H1 (cell line): Measurements from ENCODE around the gene CADM1. TPM values are rescaled to one million over a fixed set of nuclear protein-coding genes. Genes with fewer than 3 reads are reported as not detected.

Experiments
- CTCF ChIA-PET: fragments of 300-600 bp; sonication (Branson Sonifier 250); formaldehyde crosslinking; loops from one replicate; lab custom pipeline; 2021; ENCODE audit not compliant: partially characterized antibody; lab: Charles Lee
- POLR2A ChIA-PET: fragments of 300-600 bp; sonication (Branson Sonifier 250); formaldehyde crosslinking; loops from one replicate; lab custom pipeline; 2021; ENCODE audit warnings: inconsistent platforms; ENCODE audit not compliant: partially characterized antibody; lab: Charles Lee
- DNase-seq, 2 experiments: peaks; one replicate each; pipeline versions ENCODE4 v3.0.0 to v3.0.0-alpha.2; 2010 to 2022; ENCODE audit warnings: low spot score in 2 of 2, low read depth in 1 of 2, mixed read lengths in 1 of 2
- FAIRE-seq: peaks from 2 replicates; lab custom pipeline; 2011; peaks lifted over from hg19 to GRCh38; lab: Jason Lieb, UNC
- H2AFZ ChIP-seq: 2 replicates; pipeline ENCODE4 v1.8.1; 2012; ENCODE audit warnings: low read length, inconsistent platforms
- H2AK5ac ChIP-seq: 2 replicates; pipeline ENCODE4 v1.6.1; 2013; ENCODE audit warnings: low read depth, low read length
- H2BK120ac ChIP-seq: replicated peaks from 2 replicates; pipeline ENCODE3; 2013; ENCODE audit warnings: low read depth, low read length, inconsistent platforms
- H2BK12ac ChIP-seq: 2 replicates; pipeline ENCODE4 v1.6.1; 2013; ENCODE audit warnings: low read depth, low read length
- H2BK15ac ChIP-seq: 2 replicates; pipeline ENCODE4 v1.6.1; 2013; ENCODE audit warnings: low read length
- H2BK20ac ChIP-seq: 2 replicates; pipeline ENCODE4 v1.6.1; 2013; ENCODE audit warnings: low read length
- H2BK5ac ChIP-seq: 2 replicates; pipeline ENCODE4 v1.6.1; 2013; ENCODE audit warnings: low read depth, low read length
- H3K14ac ChIP-seq: 2 replicates; pipeline ENCODE4 v1.6.1; 2013; ENCODE audit warnings: inconsistent platforms; ENCODE audit not compliant: insufficient read length
- H3K18ac ChIP-seq: 2 replicates; pipeline ENCODE4 v1.6.1; 2013; ENCODE audit warnings: low read length; ENCODE audit errors: extremely low read depth
- H3K23ac ChIP-seq: 2 replicates; pipeline ENCODE4 v1.6.1; 2013; ENCODE audit warnings: inconsistent platforms; ENCODE audit not compliant: insufficient read length
- H3K23me2 ChIP-seq: 2 replicates; pipeline ENCODE4 v1.6.1; 2013; ENCODE audit warnings: low read depth, low read length
- H3K27ac ChIP-seq: 2 replicates; pipeline ENCODE4 v1.6.1; 2011; ENCODE audit warnings: low read depth, low read length, inconsistent platforms
- H3K27me3 ChIP-seq, 4 experiments: replicated peaks in 1 of 4; 1 replicate in 1 of 4; 2 replicates in 3 of 4; pipeline versions ENCODE4 v1.6.1 to v1.8.1; 2011 to 2013; ENCODE audit warnings: low read length in 3 of 4, mild to moderate bottlenecking in 3 of 4, inconsistent platforms in 2 of 4, mixed read lengths in 2 of 4, moderate library complexity in 1 of 4; ENCODE audit not compliant: control insufficient read depth in 3 of 4, insufficient read depth in 3 of 4; ENCODE audit errors: extremely low read depth in 1 of 4
- H3K36me3 ChIP-seq, 4 experiments: 2 replicates each; pipeline versions ENCODE4 v1.6.1 to v1.8.1; 2011 to 2013; ENCODE audit warnings: mild to moderate bottlenecking in 4 of 4, low read length in 3 of 4, moderate library complexity in 2 of 4, control low read depth in 1 of 4, inconsistent platforms in 1 of 4; ENCODE audit not compliant: insufficient read depth in 4 of 4, control insufficient read depth in 2 of 4
- H3K4ac ChIP-seq: replicated peaks from 2 replicates; pipeline ENCODE3; 2013; ENCODE audit warnings: low read length, low read depth, mixed read lengths, inconsistent platforms; ENCODE audit not compliant: insufficient read length
- H3K4me1 ChIP-seq, 4 experiments: replicated peaks in 1 of 4; 1 replicate in 1 of 4; 2 replicates in 3 of 4; pipeline versions ENCODE4 v1.6.1 to v1.8.1; 2011 to 2013; ENCODE audit warnings: low read length in 3 of 4, inconsistent platforms in 2 of 4, mixed read lengths in 1 of 4; ENCODE audit not compliant: insufficient read depth in 4 of 4, control insufficient read depth in 3 of 4
- H3K4me2 ChIP-seq, 2 experiments: 2 replicates each; pipeline versions ENCODE4 v1.6.1 to v1.8.1; 2011 to 2013; ENCODE audit warnings: low read depth in 2 of 2, low read length in 2 of 2, control low read depth in 1 of 2, inconsistent platforms in 1 of 2, mild to moderate bottlenecking in 1 of 2; ENCODE audit not compliant: insufficient read depth in 1 of 2
- H3K4me3 ChIP-seq, 4 experiments: fragments of 200-600, 300-600 bp in 1 of 4; sonication (generic), shearing (Covaris generic), sonication (Bioruptor Twin) in 1 of 4; 2 replicates each; pipeline versions ENCODE4 v1.5.1 to v1.8.1; 2011 to 2016; ENCODE audit warnings: low read length in 4 of 4, low read depth in 3 of 4, control low read depth in 2 of 4, inconsistent platforms in 2 of 4, mild to moderate bottlenecking in 2 of 4, mixed read lengths in 1 of 4, moderate library complexity in 1 of 4; ENCODE audit not compliant: insufficient read depth in 2 of 4; ENCODE audit errors: extremely low read depth in 1 of 4
- H3K56ac ChIP-seq: replicated peaks from 2 replicates; pipeline ENCODE3; 2013; ENCODE audit warnings: low read depth, mild to moderate bottlenecking, mixed read lengths, low read length, inconsistent platforms; ENCODE audit not compliant: insufficient read length
- H3K79me1 ChIP-seq: 2 replicates; pipeline ENCODE4 v1.6.1; 2013; ENCODE audit warnings: low read depth, low read length, control low read depth
- H3K79me2 ChIP-seq, 2 experiments: 2 replicates each; pipeline versions ENCODE4 v1.6.1 to v1.8.1; 2012 to 2013; ENCODE audit warnings: low read length in 2 of 2, mild to moderate bottlenecking in 2 of 2, inconsistent platforms in 1 of 2; ENCODE audit not compliant: insufficient read depth in 2 of 2, control insufficient read depth in 1 of 2
- H3K9ac ChIP-seq, 4 experiments: replicated peaks in 1 of 4; 1 replicate in 1 of 4; 2 replicates in 3 of 4; pipeline versions ENCODE4 v1.6.1 to v1.8.1; 2011 to 2013; ENCODE audit warnings: low read depth in 3 of 4, low read length in 3 of 4, control low read depth in 2 of 4, mild to moderate bottlenecking in 2 of 4, moderate library complexity in 2 of 4, inconsistent platforms in 1 of 4; ENCODE audit errors: extremely low read depth in 1 of 4
- H3K9me3 ChIP-seq, 2 experiments: 2 replicates each; pipeline versions ENCODE4 v1.6.1 to v1.8.1; 2012 to 2013; ENCODE audit warnings: mild to moderate bottlenecking in 2 of 2, moderate library complexity in 2 of 2, control low read depth in 1 of 2, inconsistent platforms in 1 of 2, low read depth in 1 of 2, low read length in 1 of 2, mixed read lengths in 1 of 2; ENCODE audit not compliant: insufficient read depth in 2 of 2
- H4K20me1 ChIP-seq, 2 experiments: replicated peaks in 1 of 2; 2 replicates each; pipeline versions ENCODE3 to v1.8.1; 2011 to 2013; ENCODE audit warnings: inconsistent platforms in 2 of 2, low read length in 2 of 2, mild to moderate bottlenecking in 1 of 2; ENCODE audit not compliant: insufficient read depth in 2 of 2, control insufficient read depth in 1 of 2
- H4K5ac ChIP-seq: 2 replicates; pipeline ENCODE4 v1.6.1; 2013; ENCODE audit warnings: low read length, low read depth, mixed read lengths, inconsistent platforms; ENCODE audit not compliant: insufficient read length
- H4K8ac ChIP-seq: 2 replicates; pipeline ENCODE4 v1.8.0; 2013; ENCODE audit warnings: mild to moderate bottlenecking, moderate library complexity, low read length, inconsistent platforms; ENCODE audit not compliant: insufficient read depth; ENCODE audit errors: extremely low read depth
- H4K91ac ChIP-seq: replicated peaks from 2 replicates; pipeline ENCODE3; 2013; ENCODE audit warnings: low read length, mixed read lengths, inconsistent platforms; ENCODE audit not compliant: insufficient read length
- CBX5 ChIP-seq: fragments of 300-800, 300-1000 bp; sonication (generic); IDR thresholded peaks from 2 replicates; pipeline ENCODE4 v1.7.1; 2016; ENCODE audit warnings: antibody characterized with exemption, low read length, low read depth
- EP300 ChIP-seq, 2 experiments: IDR thresholded peaks; 1 replicate in 1 of 2; 2 replicates in 1 of 2; pipeline ENCODE4 v1.6.1; 2011 to 2012; ENCODE audit warnings: low read depth in 2 of 2, low read length in 2 of 2, mild to moderate bottlenecking in 2 of 2, borderline replicate concordance in 1 of 2, inconsistent platforms in 1 of 2, moderate library complexity in 1 of 2
- EZH2 ChIP-seq: fragments of 200-600 bp; sonication (generic); IDR thresholded peaks from 2 replicates; pipeline ENCODE4 v1.7.1; 2012; ENCODE audit warnings: low read depth, mild to moderate bottlenecking, moderate library complexity, low read length, inconsistent platforms; ENCODE audit not compliant: severe bottlenecking
- FOSL1 ChIP-seq: IDR thresholded peaks from 2 replicates; pipeline ENCODE4 v1.6.1; 2011; ENCODE audit warnings: mild to moderate bottlenecking, low read depth, low read length, moderate library complexity; ENCODE audit not compliant: insufficient read depth
- HDAC2 ChIP-seq, 2 experiments: fragments of 300-600 bp in 1 of 2; sonication (generic) in 1 of 2; IDR thresholded peaks; 2 replicates each; pipeline ENCODE4 v1.6.1; 2011 to 2012; ENCODE audit warnings: low read depth in 2 of 2, low read length in 2 of 2, mild to moderate bottlenecking in 2 of 2, moderate library complexity in 2 of 2, borderline replicate concordance in 1 of 2, inconsistent platforms in 1 of 2
- SUZ12 ChIP-seq: fragments of 200-600 bp; sonication (generic); IDR thresholded peaks from 2 replicates; pipeline ENCODE4 v1.6.1; 2012; ENCODE audit warnings: mild to moderate bottlenecking, inconsistent platforms, low read length, moderate library complexity, mixed read lengths
- WGBS, 2 experiments: shearing (Covaris generic) in 1 of 2; methylation state at CpG; one replicate each; pipeline versions ENCODE4 v1.1.6 to v1.1.7; 2013 to 2015; ENCODE audit warnings: low lambda C conversion rate in 2 of 2, mixed read lengths in 2 of 2, inconsistent platforms in 1 of 2, low coverage in 1 of 2, missing lambda C conversion rate in 1 of 2; ENCODE audit not compliant: insufficient replicate concordance in 2 of 2, insufficient coverage in 1 of 2, insufficient read length in 1 of 2; ENCODE audit errors: extremely low coverage in 1 of 2, missing lambda C conversion rate in 1 of 2; 5-methylcytosine and 5-hydroxymethylcytosine counted together
- polyA plus RNA-seq, 7 experiments: library from polyadenylated mRNA; depleted of rRNA in 3 of 7; stranded (reverse) in 5 of 7; unstranded in 2 of 7; fragments of >200 nt in 5 of 7; fragments of 200-250 nt in 2 of 7; gene quantifications; 1 replicate in 5 of 7; 2 replicates in 1 of 7; 4 replicates in 1 of 7; pipeline versions ENCODE4 v1.2.1 to v1.2.3, GENCODE V29; 2011 to 2013; ENCODE audit warnings: missing spikeins in 2 of 7, mixed read lengths in 2 of 7
- total RNA-seq: library from RNA; stranded (reverse); fragmentation: NEBNext Ultra II Directional; extraction: Animal tissue kit (Norgen Biotek cat#: 25700); gene quantifications from 2 replicates; pipeline ENCODE4 v1.2.1, GENCODE V29; 2021
- TF ChIP-seq, protein P1 (sequence below): IDR thresholded peaks from 2 replicates; pipeline ENCODE4 v1.6.1; 2012; ENCODE audit warnings: low read length, inconsistent platforms

The CADM1 gene
- total and polyA plus RNA-seq, 2 of the 8 experiments (the other 6 are each of a cell fraction or from before 2014, with no cell fraction given) = 8.3 to 25.3 TPM

DNA sequence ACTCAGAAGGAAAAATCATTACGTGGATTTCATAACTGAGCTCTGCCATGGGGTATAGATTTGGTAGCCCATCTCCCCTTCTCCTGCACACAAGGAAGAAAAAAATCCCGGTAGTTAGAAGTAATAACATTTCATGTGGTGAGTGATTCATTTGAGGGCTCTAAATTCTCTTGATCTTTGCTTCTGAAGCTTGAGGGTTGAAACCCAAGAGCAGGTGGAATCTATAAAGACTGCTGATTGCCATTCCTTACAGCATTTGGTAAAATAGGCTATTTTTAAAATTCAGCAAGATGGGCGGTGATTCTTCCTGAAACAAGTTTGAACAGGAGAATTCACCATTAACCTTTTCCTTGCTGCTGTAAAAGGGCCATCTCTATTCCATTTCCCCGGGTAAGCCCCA lies 266.1 kb downstream of the CADM1 start:
- Histone ChIP-seq H3K4ac (no peak overlapping the region), H2BK12ac (no peak overlapping the region), H2AFZ (no peak overlapping the region), H3K36me3 (no peaks in the 10 kb centered on the region), H3K4me2 (no peak overlapping the region), H3K18ac (no peak overlapping the region), H3K23me2 (no peaks in the 10 kb centered on the region), H4K20me1 (no peaks in the 10 kb centered on the region), H3K27me3 (no peaks in the 10 kb centered on the region), H3K9me3 (no peaks in the 10 kb centered on the region), H4K8ac (no peak overlapping the region), H3K9ac (no peak overlapping the region), H3K14ac (no peak overlapping the region), H3K4me1 (no peaks in the 10 kb centered on the region), H3K27ac (no peak overlapping the region), H2BK15ac (no peak overlapping the region), H2AK5ac (no peak overlapping the region), H2BK20ac (no peak overlapping the region), H3K56ac (no peak overlapping the region), H2BK5ac (no peak overlapping the region), H2BK120ac (no peak overlapping the region), H3K23ac (no peak overlapping the region), H3K79me1 (no peaks in the 10 kb centered on the region), H3K79me2 (no peaks in the 10 kb centered on the region), H3K4me3 (no peak overlapping the region), H4K5ac (no peak overlapping the region), H4K91ac (no peak overlapping the region)
- DNase-seq = no peak
- CTCF ChIA-PET = interaction anchor here (0.6 to 3.1 kb wide), 5 partner anchors 12 to 463 kb away, joined by 3 to 15 read pairs (median 3); no protein-coding TSS in a partner anchor
- no peak for FAIRE-seq
- TF ChIP-seq FOSL1 (no peak), EP300 (IDR thresholded peaks at IDR 0.05; ENCODE audit: borderline replicate concordance in 1 of 2, low read depth in 2 of 2, low read length in 2 of 2) (no peak), HDAC2 (IDR thresholded peaks at IDR 0.05; ENCODE audit: borderline replicate concordance in 1 of 2, low read depth in 2 of 2, low read length in 2 of 2) (no peak), SUZ12 (no peak), CBX5 (no peak), EZH2 (no peak)
- TF ChIP-seq, protein P1, sequence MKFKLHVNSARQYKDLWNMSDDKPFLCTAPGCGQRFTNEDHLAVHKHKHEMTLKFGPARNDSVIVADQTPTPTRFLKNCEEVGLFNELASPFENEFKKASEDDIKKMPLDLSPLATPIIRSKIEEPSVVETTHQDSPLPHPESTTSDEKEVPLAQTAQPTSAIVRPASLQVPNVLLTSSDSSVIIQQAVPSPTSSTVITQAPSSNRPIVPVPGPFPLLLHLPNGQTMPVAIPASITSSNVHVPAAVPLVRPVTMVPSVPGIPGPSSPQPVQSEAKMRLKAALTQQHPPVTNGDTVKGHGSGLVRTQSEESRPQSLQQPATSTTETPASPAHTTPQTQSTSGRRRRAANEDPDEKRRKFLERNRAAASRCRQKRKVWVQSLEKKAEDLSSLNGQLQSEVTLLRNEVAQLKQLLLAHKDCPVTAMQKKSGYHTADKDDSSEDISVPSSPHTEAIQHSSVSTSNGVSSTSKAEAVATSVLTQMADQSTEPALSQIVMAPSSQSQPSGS = no peak
- WGBS, 2 experiments = 90% methylated on average over 4 of the region's 4 CpGs; no CpG with 5 or more reads in 1 of the 2 experiments
- POLR2A ChIA-PET = interaction anchor here (1.2 kb wide), 1 partner anchor 11 kb away, joined by 4 read pairs; no protein-coding TSS in a partner anchor
